SKM-1 treated with dmso at 0.1 percent for 144 hours (cell line): Measurements from ENCODE around the gene ACSM3.
"Not testable (repeated sequence)": the region's sequence is repeated elsewhere in the genome, so short reads cannot be mapped to it uniquely, and the experiment has no call there.

Source experiments
- DNase-seq: peaks from one replicate; lab custom pipeline; 2025; ENCODE audit not compliant: unreplicated experiment; lab: John Stamatoyannopoulos, UW

Gene ACSM3, protein sequence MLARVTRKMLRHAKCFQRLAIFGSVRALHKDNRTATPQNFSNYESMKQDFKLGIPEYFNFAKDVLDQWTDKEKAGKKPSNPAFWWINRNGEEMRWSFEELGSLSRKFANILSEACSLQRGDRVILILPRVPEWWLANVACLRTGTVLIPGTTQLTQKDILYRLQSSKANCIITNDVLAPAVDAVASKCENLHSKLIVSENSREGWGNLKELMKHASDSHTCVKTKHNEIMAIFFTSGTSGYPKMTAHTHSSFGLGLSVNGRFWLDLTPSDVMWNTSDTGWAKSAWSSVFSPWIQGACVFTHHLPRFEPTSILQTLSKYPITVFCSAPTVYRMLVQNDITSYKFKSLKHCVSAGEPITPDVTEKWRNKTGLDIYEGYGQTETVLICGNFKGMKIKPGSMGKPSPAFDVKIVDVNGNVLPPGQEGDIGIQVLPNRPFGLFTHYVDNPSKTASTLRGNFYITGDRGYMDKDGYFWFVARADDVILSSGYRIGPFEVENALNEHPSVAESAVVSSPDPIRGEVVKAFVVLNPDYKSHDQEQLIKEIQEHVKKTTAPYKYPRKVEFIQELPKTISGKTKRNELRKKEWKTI

DNA sequence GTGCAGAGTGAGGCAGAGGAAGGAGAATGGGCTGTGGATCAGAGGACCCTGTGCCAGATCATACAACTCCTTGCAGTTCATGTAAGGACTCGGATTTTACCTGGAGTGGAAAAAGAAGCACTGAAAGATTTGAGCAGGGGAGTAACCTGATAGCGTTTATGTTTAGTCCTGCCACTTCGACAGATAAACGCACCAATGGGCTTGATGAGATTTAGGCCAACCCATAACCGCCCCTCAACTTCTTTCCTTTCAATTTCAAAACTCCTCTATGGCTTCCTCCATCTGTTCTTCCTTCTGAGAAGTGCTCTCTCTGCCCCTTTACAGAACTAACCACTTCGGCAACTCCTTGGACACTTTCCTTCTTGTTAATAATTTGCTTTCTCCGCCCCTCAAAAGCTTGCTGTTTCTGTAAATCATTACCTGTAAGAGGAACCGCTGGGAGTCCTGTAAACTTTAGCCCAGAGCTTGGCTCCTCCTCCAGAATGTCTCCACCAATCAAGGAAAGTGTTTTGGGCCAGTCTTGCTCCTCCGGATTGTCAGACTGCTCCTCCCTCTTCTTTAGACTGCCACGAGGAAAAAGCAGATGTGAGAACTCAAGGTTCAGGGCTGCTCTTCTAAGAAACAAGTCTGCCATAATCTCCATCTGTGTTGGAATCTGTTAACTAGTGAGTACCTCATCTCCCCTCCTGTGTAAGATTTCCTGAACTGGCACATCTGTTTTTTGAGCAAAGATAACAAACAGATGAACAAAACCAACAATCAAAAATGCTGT is at the start of gene ACSM3:
ACSM3 (plus strand) TSS at position 554 of the 772 bp plus-strand sequence. CDS start 6,021 bp downstream, outside the sequence.
- peak; percentile 15 for DNase-seq

DNA sequence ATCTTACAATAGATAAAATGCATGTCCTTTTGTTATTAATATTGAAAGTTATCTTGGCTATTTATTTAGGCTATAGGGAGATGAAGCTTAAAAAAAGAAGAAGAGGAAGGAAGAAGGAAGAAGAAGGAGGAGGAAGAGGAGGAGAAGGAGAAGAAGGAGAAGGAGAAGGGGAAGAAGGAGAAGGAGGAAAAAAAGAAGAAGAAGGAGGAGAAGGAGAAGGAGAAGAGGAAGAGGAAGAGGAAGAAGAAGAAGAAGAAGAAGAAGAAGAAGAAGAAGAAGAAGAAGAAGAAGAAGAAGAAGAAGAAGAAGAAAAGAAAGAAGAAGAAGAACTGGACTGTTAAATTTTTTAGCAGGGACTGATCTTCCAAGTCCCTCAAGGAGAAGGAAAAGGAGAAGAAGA is 46.1 kb upstream of the ACSM3 start:
- not testable (repeated sequence) for DNase-seq

DNA sequence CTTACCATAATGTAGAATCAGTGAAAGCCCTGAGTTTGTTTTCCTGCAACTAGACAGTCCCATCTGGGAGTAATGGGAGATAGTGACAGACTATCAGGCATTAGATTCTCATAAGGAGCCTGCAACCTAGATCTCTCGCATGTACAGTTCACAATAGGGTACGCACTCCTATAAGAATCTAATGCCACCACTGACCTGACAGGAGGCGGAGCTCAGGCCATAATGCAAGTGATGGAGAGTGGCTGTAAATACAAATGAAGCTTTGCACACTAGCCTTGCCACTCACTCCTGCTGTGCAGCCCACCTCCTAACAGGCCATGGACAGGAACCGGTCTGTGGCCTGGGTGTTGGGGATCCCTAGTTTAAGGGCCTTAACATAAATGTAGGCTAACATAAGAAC is 43.6 kb upstream of the ACSM3 start:
- no peak for DNase-seq

DNA sequence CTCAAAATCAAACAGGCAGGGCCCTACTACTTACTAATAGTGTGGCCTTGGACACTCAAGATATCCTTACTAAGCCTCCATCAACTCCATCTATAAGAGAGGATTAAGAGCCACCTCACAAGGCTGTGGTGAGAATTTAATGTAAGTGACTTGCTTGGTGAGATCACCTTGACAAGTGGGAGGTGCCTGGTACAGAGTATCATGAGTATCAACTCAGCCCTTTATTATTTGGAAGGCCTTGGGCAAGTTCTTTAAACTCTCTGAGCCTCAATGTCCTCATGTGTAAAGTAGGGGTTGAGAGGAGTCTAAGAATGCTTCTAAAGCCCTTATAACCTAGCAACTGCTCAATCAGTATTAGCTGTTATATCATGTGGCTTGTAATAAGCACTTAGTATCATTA is 37.2 kb upstream of the ACSM3 start:
- DNase-seq: no peak

DNA sequence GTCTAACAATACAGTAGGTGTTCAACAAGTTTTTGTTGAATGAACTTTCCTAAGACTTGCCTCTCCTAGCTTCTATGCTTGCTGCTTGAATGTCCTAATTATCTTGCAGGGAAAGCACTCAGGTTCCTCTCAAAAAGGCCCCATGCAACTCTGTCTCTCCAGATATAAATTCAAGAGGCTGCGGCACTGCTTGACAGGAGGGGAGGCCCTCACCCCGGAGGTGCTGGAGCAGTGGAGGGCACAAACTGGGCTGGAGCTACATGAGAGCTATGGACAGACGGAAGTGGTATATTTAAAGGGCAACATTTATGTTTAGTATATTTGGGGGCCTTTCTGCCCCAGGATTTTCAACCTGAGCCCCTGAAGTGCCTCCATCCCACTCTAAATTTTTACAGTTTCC is 36.6 kb upstream of the ACSM3 start:
- no peak for DNase-seq

DNA sequence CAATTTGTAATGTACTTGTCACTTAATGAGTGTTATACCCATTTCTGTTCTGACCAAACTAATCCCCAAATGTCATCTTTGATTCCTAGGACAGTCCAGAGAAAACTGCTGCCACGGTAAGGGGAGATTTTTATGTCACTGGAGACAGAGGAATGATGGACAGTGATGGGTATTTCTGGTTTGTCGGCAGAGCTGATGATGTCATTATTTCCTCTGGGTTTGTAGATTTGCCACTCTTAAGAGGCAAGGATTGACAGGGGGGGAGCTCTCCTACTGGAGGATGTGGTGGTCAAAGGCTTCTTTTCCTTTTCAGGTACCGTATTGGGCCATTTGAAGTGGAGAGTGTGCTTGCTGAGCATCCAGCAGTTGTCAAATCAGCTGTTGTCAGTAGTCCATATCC is 34.7 kb upstream of the ACSM3 start:
- DNase-seq: no peak

DNA sequence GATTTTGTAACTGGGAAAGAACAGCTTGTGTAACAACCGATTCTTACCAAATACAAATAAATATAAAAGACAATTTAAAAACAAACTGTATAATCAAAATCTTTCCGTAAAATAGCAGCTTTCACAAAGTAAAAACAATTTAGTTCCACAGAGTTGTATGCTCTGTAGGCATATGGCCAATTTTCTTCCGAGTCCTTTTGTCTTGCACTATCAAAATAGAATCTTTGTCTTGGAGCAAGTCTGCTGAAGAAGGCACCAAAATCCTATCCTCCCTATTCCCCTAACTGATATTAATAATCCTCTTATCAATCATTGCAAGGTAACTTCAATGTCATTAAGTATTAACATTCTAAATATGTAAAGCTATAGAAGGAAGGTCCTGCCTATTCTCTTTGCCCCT is 29.8 kb upstream of the ACSM3 start:
- DNase-seq: no peak

DNA sequence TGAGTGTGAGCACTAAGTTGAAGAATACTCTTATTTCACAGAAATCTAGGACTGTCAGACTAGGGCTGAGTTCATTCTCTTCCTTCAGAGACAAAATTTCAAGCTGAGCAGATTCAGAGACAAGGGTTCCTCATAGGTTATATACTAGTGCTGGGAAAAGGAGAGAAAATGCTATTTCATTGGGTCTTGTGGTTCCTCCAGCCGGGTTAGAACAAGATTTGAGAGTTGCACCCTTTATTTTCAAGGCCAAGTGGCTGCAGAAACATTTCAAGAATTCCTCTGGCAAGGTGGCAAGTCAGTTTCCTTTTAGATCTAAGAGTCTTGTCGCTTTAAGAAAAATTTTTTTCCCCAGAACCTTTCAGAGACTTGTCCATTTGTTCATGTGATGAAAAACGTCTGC is 29.0 kb upstream of the ACSM3 start:
- no peak for DNase-seq

DNA sequence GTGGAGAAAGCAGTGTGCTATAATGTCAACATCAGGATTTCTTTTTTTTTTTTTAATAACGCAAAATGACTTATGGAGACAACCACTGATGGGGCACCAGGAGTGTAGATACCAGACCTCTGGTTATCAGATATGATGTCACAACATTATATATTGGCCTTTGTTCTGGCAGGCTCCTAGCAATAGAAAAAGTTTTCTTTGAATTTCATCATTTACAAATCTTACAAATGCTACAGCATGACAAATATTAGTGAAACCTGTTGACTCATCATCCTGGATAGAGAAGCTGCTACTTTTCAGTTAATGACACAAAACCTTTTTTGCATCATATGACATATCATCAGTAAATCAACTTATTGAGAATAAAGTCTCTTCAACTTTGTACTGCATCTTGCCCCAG is 28.3 kb upstream of the ACSM3 start:
- no peak for DNase-seq

DNA sequence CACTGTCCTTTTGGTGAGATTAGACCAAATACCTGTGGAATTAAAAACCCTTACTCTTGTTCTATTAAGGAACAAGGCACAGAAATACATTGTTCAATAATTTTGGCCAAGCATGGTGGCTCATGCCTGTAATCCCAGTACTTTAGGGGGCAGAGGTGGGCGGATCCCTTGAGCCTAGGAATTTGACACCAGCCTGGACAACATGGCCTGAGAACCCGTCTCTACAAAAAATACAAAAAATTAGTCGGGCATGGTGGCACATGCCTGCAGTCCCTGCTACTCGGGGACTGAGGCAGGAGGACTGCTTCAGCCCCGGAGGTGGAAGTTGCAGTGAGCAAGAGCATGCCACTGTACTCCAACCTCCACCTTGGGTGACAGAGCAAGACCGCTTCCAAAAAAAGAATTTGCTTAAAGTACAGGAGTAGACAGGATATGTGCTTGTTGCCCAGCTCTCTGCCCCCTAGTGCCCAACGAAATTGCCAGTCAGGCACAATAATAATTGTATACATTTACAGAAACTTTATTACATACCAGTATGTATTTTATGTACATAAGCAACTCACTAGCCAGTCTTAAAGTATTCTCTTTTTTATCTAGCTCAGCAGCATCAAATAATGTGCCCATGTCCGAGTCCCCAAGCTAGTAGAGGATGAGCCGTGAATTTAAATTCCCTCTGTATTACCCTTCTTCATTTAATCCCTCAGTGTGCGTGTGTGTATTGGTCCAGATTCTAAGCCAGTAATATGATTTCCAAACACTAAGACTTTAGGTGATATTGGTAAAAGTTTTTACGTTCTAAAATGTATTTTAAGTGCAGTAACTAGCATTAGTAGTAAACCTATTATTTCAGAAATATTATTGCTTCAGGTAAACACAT is 23.6 kb upstream of the ACSM3 start:
- no peak for DNase-seq

DNA sequence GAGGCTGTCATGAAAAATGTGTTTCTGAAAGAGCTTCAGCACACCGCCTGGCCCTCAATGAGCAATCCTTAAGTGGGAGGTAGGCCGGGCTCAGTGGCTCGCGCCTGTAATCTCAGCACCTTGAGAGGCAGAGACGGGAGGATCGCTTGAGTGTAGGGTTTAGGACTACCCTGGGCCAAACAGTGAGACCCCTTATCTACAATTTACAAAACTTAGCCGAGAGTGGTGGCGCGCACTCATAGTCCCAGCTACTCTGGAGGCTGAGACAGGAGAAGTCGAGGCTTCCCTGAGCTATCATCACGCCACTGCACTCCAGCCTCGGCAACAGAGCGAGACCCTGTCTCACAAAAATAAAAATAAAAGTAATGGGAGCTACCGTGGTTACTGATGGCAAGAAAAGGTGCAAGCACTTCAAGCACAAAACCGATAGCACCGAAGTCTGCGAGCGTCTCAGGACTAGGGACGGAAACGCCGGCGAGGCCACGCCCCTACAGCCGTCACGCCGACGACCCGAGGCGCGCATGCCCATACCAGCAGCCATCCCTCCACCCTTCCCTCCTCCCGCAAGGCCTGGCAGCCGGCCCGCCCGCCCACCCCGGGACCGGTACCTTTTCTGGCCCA is 22.8 kb upstream of the ACSM3 start:
- peak; percentile 75 for DNase-seq

DNA sequence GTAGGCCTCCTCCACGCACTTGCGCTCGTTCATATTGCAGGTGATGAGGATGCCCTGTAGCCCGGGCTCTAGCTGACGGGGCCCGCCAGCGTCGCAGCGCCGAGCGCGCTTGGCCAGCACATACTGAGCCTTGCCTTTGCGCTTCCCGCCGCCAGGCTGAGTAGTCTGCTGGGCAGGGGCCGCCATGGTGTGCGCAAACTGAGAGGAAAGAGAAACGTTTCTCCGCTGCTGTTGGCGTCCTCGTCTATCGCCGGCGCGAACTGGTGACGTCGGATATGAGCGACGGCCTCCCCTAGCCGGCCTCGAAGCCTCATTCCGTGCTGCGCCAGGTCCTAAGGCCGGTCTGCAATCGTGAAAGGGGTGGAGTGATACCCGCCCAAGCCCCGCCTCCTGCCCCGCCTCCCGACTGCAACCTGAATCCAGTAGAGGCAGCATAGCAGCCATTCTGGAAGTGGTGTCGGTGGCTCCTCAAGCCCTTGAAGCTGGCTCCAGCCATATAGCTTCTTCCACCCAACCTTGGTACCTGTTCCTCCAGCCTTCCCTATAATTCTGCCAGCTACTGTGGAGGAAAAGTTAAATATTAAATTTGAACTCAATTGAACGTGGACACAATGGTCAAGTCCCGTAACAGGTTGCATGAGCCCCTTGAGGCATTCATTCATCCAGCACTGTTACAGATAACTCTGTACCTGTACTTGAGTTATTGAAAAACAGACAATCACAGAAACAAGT is 22.1 kb upstream of the ACSM3 start, which contains the start of gene THUMPD1:
THUMPD1 (minus strand) TSS at position 265 of the 732 bp plus-strand sequence; CDS start at position 186, 79 bp downstream.
- peak; percentile 89 for DNase-seq

DNA sequence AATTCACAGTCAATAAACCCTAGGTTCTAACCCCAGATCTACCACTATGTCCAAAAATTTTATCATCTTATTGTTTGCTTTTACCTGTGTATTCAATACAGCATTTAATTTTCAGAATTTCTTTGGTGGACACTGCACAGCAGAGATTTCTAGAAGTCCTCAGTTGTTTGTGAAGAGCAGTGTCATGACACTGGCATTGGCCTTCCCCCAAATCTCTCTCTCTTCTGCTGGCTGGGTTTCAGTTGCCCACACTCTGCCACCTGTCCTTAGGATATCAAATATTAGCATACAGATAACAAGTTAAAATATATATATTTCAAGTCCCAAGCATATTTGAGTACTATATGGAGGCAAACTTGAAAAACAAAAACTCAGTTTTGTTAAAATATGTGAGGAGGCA is 20.2 kb upstream of the ACSM3 start:
- no peak for DNase-seq

DNA sequence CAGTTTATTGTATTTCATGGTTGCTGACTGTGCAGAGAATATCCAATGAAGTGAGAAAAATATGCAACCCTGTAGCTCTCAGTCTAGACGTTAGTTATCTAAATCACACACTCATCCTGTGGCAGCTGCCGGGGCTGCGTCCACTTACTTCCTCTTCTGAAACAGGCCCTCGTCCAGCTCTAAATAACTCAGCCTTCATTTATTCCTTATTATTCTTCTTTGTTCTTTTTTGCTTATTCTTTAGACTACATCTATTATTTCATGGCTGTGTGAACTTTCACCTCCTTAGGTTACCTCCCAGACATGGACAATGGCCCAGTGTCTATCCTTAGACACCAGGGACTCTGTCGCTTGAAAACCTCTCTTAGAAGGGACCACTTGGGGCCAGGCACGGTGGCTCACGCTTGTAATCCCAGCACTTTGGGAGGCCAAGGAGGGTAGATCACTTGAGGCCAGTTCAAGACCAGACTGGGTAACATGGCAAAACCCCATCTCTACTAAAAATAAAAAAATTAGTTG is 18.8 kb upstream of the ACSM3 start:
- DNase-seq: peak; percentile 50

DNA sequence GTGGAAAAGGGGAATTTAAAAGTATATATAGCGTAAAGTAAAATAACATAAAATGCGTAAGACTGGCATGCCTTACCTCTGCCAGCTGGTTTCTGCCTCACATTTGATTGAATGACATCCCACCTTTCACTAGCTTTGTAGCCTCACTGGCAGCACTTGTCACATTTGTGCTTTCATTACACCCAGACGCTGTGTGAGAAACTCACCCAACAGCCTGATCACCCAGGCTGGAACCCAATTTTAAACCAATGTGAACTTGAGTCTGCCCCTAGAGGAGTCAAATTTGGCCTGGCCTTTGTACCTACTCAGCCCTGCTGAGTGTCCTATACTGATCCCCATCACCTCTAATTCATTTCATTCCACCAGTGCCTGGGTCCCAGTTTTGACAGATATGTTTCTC is 17.4 kb upstream of the ACSM3 start:
- no peak for DNase-seq

DNA sequence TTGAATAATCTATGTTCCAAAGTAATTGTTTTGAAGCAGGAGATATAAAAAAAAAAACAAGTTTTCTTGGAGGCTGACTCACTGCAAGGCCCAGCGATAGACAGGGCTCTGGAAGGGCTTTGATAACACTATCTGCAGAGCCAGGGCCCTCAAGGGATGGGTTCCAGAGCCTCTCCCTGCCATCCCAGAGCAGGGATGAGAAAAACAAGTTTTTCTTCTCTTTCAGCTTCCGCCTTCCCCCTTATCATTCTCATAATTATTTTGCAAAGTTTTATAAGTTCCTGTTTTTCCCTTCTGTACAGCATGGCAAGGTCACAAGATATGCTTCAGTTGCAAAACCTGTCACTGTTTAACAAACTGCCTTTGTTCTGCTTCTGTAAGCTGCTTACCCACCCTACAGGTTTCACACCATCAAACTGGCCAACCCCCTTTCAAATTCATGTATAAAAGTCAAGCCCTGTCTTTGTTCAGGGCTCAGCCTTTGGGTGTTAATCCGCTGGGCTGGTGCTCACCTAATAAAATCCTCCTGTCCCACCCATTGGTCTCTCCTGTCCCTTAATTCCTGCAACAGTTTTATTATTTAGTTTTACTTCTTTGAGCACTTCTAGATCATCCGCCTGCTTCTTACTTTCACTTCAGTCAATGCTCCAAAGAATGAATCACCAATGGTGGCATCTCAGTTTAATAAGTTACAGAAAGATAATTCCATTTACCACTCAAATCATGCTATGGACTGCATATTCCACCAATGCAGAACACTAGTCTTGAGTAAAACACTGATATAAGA is 16.6 kb upstream of the ACSM3 start:
- DNase-seq: peak; percentile 19

DNA sequence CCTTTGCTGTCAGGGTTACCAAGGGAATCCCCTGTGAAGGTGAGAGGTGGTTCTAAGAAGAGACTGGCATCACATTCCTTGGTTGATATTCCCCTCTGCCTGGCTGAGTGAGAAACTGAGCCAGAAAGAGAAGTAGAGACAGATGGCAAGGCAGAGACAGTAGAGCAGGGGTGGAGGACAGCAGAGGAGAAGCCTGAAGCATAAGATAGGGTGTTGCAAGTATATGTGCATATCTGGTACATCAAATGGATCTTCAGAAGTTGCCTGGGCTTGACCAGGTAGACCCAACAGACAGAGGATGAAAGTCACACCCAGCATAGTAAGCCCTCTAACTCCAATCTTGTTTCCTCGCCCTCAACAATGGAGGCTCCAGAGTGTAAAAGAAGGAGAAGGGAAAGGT is 14.3 kb upstream of the ACSM3 start:
- no peak for DNase-seq

DNA sequence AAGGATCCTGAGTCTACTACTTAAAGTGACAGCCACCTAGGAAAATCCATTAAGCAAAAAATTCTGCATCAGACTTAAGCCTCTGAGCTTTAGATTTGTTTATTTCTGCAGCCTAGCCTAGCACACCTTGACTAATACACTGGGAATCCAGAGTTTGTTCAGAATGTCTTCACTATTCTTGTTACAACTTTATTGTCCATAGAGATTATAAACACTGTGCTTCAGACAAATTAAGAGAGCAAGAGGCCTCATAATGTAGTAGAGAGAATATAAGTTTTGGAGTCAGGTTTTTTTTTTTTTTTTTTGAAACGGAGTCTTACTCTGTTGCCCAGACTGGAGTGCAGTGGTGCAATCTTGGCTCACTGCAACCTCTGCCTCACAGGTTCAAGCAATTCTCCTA is 13.3 kb upstream of the ACSM3 start:
- DNase-seq: no peak

DNA sequence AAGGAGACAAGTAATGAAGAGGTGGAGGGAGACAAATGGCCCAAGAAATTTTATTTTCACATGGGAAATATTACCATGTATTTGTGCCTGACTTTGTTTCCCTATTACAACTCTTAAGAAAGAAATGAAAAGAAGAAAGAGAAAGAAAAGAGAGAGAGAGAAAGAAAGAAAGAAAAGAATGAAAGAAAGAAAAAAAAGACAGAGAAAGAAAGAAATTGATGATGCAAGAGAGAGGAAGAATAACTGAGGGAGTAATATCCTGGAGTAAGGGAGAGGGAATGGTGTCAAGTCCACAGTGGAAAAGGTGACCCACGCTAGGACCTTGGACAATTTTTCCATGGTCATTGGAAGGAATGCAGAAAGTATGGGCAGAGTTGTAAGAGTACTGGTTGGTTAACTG is 10.1 kb upstream of the ACSM3 start:
- no peak for DNase-seq
